ENCODE measurements around the gene KCNS3. TPM values are rescaled to one million over a fixed set of nuclear protein-coding genes. Genes with fewer than 3 reads are reported as not detected.
A peak's percentile ranks its signal among the peaks of the same experiment; 100 is the strongest.
"Not testable (repeated sequence)": the region's sequence is repeated elsewhere in the genome, so short reads cannot be mapped to it uniquely, and the experiment has no call there.

Gene KCNS3
- polyA plus RNA-seq, 3 donors = 5.4 to 9.9 (median 7.7) TPM

GRCh38 chr2:17918789-17919188, 40.3 kb downstream of the KCNS3 start:
- peak in 2 of 11 donors; percentile 18 to 19 for DNase-seq (ENCODE audit: extremely low read depth in 1 of 11, low read depth in 9 of 11, low spot score in 4 of 11)

- no peak for DNase-seq (ENCODE audit: extremely low read depth in 1 of 11, low read depth in 9 of 11, low spot score in 4 of 11)
These were observed 52.3 kb downstream of the KCNS3 start for GRCh38 chr2:17930773-17931172.

GRCh38 chr2:17933256-17933655, 54.8 kb downstream of the KCNS3 start:
- DNase-seq (ENCODE audit: extremely low read depth in 1 of 11, low read depth in 9 of 11, low spot score in 4 of 11) = no peak

GRCh38 chr2:17934721-17935120, 56.3 kb downstream of the KCNS3 start:
- no peak for DNase-seq (ENCODE audit: extremely low read depth in 1 of 11, low read depth in 9 of 11, low spot score in 4 of 11)

- no peak for DNase-seq (ENCODE audit: extremely low read depth in 1 of 11, low read depth in 9 of 11, low spot score in 4 of 11)
These were observed 56.9 kb downstream of the KCNS3 start for GRCh38 chr2:17935242-17935885.

DNA sequence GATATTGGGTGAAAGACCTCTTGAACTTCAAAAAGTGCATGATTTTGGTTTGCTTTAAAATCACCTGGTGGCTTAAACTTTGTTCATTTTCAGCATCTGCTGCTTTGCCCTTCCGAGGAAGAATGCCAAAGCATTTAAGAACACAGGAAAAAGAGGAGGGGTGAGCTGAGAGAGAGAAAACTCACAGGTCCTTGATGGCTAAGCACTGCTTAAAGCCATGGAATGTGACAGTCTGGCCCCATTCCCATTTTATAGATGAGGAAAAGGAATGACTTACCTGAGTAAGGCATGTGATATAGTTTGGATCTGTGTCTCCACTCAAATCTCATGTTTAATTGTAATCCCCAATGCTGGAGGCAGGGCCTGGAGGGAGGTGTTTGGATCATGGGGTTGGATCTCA, 58.1 kb downstream of the KCNS3 start:
- DNase-seq (ENCODE audit: extremely low read depth in 1 of 11, low read depth in 9 of 11, low spot score in 4 of 11) = no peak

DNA sequence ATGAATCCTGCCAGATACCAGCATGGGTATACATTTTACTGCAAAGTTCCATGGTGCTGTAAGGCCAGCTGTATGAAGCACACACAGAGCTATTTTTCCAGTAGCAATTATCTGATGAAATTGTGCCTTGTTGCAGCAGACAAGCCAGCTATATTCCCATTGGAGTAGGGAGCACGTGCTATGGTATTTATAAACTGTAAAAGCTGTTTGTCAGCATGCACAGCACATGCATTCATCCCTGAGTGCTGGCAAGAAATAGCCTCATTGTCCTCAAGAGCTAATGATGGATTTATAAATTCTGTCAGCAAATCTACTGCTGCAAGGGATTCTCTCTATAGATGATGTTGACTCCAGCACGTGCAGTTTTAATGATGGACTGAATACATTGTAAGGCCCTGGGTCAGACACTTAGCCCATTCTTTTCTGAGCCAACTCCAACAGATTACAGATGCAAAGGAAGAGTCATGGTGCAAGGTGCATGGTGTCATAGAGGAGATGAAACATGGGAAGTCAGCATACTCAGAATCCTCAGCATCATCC, 61.7 kb downstream of the KCNS3 start:
- no peak for DNase-seq (ENCODE audit: extremely low read depth in 1 of 11, low read depth in 9 of 11, low spot score in 4 of 11)

DNA sequence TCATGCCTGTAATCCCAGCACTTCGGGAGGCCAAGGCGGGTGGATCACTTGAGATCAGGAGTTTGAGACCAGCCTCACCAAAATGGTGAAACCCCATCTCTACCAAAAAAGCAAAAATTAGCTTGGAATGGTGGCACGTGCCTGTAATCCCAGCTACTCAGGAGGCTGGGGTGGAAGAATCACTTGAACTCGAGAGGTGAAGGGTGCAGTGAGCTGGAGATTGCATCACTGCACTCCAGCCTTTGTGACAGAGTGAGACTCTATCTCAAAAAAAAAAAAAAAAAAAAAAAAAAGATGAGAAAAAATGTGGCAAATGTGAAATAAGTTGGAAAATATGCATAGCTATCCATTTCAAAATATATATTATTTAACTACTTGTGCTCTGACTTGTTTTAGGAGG, 65.0 kb downstream of the KCNS3 start:
- DNase-seq (ENCODE audit: extremely low read depth in 1 of 11, low read depth in 9 of 11, low spot score in 4 of 11) = no peak

GRCh38 chr2:17947113-17947512, 68.6 kb downstream of the KCNS3 start:
- no peak for DNase-seq (ENCODE audit: extremely low read depth in 1 of 11, low read depth in 9 of 11, low spot score in 4 of 11)

DNA sequence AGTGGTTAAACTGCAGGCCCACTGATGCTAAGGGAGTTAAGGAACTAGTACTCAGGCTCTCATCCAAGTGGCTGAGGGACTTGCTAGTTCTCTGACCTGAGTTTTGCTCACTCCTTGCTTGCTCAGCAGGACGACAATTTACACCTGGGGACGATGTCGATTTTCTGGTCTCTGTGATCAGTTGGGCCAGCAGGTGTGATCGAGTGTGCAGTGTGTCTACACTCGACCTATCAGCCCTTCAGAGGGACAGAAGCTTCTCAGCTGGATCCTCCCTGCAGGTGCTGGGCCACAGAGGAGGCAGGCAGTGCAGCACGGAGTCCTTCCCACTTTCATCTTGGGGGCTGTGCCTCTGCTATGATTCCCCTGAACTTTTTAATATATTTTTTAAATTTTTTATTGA, 71.5 kb downstream of the KCNS3 start:
- no peak for DNase-seq (ENCODE audit: extremely low read depth in 1 of 11, low read depth in 9 of 11, low spot score in 4 of 11)

DNA sequence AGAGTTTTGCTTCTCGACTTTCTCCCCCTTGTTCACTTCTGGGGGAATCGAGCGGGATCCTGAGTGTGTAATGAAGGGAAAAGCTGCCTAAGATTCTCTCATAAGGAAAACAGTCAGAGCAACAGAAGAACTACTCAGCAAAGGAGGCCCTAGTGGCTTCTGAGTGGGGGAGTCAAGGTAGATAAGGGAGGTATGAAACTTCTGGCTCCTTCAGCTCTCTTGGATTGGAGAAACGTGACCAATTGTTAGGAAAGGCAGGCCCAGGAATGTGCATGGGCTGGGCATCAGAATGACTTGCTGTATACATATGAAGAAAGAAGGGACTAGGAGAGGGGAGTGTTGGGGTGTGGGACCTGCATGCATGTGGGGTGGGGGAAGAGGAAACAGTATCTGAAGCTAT, 73.1 kb downstream of the KCNS3 start:
- no peak for DNase-seq (ENCODE audit: extremely low read depth in 1 of 11, low read depth in 9 of 11, low spot score in 4 of 11)

DNA sequence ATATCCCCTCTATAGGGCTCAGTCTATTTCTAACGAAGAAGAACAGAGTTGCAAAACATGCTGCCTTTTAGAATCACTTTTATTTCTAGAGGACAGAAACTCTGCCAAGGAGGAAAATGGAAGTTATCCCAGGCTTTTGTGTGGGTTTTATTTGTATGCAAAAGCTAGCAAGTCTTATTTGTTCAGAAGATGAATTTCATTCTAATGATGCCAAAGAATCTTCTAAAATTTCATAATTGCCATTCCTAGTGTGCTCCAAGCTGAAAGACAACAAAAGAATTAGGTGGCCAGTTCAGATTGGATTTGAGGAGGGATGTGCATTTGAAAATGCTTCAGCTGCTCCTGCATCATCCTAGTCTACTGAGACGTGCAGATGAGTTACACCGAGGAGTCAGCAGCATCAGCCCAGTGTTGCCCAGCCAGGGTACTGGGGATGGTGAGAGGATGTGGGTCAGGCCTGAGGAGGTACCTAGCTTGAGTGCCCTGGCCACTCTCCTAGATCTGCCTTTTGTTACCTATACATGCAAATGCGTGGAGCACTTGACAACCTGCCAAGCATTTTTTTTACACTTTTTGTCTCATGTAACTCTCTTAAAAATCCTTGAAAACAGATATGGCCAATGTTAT, 80.1 kb downstream of the KCNS3 start:
- DNase-seq (ENCODE audit: extremely low read depth in 1 of 11, low read depth in 9 of 11, low spot score in 4 of 11) = no peak

GRCh38 chr2:17959356-17959755, 80.9 kb downstream of the KCNS3 start:
- no peak for DNase-seq (ENCODE audit: extremely low read depth in 1 of 11, low read depth in 9 of 11, low spot score in 4 of 11)

GRCh38 chr2:17959833-17960232, 81.4 kb downstream of the KCNS3 start:
- no peak for DNase-seq (ENCODE audit: extremely low read depth in 1 of 11, low read depth in 9 of 11, low spot score in 4 of 11)

GRCh38 chr2:17960925-17961324, 82.5 kb downstream of the KCNS3 start:
- DNase-seq (ENCODE audit: extremely low read depth in 1 of 11, low read depth in 9 of 11, low spot score in 4 of 11) = no peak

DNA sequence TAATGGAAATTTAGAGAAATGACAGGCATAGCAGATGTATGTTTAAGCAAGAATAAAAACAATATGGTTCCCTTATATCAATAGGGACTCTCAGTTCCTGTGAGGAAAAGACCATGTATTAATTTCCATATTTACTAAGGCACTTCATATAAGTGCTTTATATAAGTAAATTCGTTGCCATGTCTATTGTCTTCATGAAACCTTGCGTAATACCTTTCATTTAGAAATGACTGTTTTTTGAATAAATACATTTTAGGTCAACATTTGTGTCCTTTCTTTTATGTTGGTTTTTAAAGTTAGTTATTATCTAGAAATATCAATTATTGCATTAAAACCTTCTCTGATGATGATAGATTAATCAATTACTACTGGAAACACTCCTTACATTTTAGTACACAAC, 83.3 kb downstream of the KCNS3 start:
- no peak for DNase-seq (ENCODE audit: extremely low read depth in 1 of 11, low read depth in 9 of 11, low spot score in 4 of 11)

DNA sequence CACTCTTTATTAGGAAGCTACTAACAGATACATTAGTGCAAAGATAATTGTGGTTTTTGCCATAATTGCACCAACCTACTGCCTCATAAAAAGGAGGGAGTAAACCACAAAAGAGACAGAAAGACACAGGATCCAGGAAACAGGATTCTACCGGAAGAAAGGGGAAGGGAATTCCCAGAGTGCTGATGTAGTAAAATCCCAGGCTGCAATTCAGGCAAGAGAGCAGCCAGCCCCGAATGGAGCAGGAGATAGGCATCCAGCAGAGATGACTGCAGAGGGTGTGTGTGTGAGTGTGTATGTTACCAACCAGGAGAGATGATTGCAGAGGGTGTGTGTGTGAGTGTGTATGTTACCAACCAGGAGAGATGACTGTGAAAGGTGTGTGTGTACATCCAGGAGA, 84.4 kb downstream of the KCNS3 start:
- no peak for DNase-seq (ENCODE audit: extremely low read depth in 1 of 11, low read depth in 9 of 11, low spot score in 4 of 11)

DNA sequence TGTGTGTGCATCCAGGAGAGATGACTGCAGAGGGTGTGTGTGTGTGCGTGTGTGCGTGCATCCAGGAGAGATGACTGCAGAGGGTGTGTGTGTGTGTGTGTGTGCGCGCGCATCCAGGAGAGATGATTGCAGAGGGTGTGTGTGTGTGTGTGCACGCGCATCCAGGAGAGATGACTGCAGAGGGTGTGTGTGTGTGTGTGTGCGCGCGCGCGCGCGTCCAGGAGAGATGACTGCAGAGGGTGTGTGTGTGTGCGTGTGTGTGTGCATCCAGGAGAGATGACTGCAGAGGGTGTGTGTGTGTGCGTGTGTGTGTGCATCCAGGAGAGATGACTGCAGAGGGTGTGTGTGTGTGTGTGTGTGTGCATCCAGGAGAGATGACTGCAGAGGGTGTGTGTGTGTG, 85.1 kb downstream of the KCNS3 start:
- not testable (repeated sequence) for DNase-seq (ENCODE audit: extremely low read depth in 1 of 11, low read depth in 9 of 11, low spot score in 4 of 11)

- no peak for DNase-seq (ENCODE audit: extremely low read depth in 1 of 11, low read depth in 9 of 11, low spot score in 4 of 11)
These were observed 86.7 kb downstream of the KCNS3 start for GRCh38 chr2:17965196-17965595.

GRCh38 chr2:17966798-17967197, 88.3 kb downstream of the KCNS3 start:
- no peak for DNase-seq (ENCODE audit: extremely low read depth in 1 of 11, low read depth in 9 of 11, low spot score in 4 of 11)

DNA sequence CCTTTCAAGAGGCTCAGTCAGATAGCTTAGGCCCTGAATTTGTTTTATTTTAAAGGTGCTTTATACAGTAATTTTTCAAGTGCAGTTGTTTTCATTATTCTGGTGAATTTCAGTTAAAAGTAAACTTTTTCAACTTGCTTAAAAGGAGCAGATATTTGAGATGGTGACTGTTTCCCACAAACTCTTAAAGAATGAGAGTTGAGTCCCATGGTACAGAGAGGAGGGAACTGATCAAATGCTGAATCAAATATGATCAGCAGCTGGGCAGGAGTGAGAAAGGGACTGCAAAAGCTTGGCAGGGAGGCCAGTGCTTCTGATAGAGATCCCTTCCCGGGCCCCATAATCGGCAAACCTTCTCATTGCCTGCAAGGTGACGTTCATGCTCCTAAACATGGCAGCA, 91.2 kb downstream of the KCNS3 start:
- no peak for DNase-seq (ENCODE audit: extremely low read depth in 1 of 11, low read depth in 9 of 11, low spot score in 4 of 11)
